ENCODE data around the gene RFNG. TPM values are rescaled to one million over a fixed set of nuclear protein-coding genes. Genes with fewer than 3 reads are reported as not detected.

Gene RFNG
- total and polyA plus RNA-seq, 8 donors, result 18.2 to 59.1 (median 29.6) TPM

DNA sequence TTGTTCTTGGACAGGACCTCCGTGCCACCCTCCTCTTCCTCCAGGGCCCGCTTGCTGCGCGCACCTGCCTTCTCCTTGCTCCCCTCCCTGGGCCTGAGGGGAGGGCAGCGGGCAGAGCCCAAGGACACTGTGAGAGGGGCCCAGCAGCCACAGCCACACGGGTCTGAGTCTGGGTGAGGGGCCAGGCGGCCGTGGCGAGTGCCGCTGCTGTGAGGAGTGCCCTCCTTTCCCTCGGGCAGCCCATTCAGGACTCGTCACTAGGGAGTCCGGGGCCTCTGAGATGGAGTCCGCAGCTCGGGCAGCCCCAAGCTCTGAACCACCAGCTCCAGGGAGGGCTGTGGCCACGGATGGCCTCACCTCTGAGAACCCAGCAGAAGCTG lies 8.4 kb upstream of the RFNG start:
- H3K27me3 ChIP-seq, result no peaks in the 10 kb centered on the region
- H3K36me3 ChIP-seq, result peaks cover 0 to 42% (median 8%) of the 10 kb centered on the region in 3 donors
- ATAC-seq (no peak), FAIRE-seq (no peak), DNase-seq (peak in 2 of 6 donors; percentile 16 to 75)
- H3K4me1 ChIP-seq, result peaks cover 0 to 11% (median 10%) of the 10 kb centered on the region in 3 donors
- no peak overlapping the region for H3K27ac ChIP-seq
- 84 to 85% methylated on average over 16 of the region's 16 CpGs for WGBS, 2 donors
- no peak overlapping the region for H3K4me3 ChIP-seq
- intact Hi-C loops (cut with DNase I), result no loop called here
- TF ChIP-seq, protein P1, sequence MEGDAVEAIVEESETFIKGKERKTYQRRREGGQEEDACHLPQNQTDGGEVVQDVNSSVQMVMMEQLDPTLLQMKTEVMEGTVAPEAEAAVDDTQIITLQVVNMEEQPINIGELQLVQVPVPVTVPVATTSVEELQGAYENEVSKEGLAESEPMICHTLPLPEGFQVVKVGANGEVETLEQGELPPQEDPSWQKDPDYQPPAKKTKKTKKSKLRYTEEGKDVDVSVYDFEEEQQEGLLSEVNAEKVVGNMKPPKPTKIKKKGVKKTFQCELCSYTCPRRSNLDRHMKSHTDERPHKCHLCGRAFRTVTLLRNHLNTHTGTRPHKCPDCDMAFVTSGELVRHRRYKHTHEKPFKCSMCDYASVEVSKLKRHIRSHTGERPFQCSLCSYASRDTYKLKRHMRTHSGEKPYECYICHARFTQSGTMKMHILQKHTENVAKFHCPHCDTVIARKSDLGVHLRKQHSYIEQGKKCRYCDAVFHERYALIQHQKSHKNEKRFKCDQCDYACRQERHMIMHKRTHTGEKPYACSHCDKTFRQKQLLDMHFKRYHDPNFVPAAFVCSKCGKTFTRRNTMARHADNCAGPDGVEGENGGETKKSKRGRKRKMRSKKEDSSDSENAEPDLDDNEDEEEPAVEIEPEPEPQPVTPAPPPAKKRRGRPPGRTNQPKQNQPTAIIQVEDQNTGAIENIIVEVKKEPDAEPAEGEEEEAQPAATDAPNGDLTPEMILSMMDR (IDR thresholded peaks at IDR 0.05), result no peak
- H3K9me3 ChIP-seq, result no peaks in the 10 kb centered on the region

DNA sequence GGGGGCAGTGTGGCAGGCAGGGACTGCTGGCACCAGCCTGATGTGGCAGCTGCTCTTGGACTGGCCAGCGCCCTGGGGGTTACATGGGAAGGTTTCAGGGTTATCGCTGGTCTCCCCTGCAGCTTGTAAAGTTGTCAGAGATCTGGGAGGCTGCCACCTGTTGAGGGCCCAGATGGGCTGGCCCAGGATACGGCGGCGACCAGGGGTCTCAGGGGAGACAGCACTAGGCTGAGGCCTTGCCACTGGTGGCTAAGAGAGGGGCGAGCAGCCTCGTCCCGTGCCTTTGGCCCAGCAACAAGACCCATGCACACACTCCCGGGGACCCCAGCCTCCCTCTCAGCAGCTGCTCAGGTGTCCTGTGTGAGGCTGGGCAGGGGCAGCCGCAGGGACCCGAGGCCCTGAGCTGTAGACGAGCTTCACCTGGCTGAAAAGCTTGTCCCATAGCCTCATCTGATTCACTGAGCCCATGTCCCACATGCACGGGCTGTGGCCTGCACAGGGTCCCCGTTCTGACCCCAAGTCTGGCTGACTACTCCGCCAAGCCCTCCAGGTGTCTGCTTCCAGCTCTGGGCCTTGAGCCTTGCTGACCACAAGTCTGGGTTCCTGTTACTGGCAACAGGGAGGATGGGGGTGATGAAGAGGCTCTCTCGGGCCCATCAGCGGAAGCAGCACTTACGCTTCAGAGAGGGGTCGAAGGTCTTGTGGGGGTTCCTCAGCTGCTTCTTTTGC lies 7.8 kb upstream of the RFNG start:
- FAIRE-seq (no peak), DNase-seq (peak in 2 of 6 donors; percentile 27 to 74), ATAC-seq (no peak)
- Histone ChIP-seq H3K4me3 (no peak overlapping the region), H3K27me3 (no peaks in the 10 kb centered on the region), H3K27ac (no peak overlapping the region), H3K9me3 (no peaks in the 10 kb centered on the region), H3K36me3 (peaks cover 0 to 42% (median 8%) of the 10 kb centered on the region in 3 donors), H3K4me1 (peaks cover 0 to 7% (median 7%) of the 10 kb centered on the region in 3 donors)
- 79 to 85% methylated on average over 18 to 19 of the region's 19 CpGs for whole genome bisulfite sequencing, 2 donors
- TF ChIP-seq, protein P1 (IDR thresholded peaks at IDR 0.05), result no peak
- intact Hi-C loops (cut with DNase I), result no loop called here

DNA sequence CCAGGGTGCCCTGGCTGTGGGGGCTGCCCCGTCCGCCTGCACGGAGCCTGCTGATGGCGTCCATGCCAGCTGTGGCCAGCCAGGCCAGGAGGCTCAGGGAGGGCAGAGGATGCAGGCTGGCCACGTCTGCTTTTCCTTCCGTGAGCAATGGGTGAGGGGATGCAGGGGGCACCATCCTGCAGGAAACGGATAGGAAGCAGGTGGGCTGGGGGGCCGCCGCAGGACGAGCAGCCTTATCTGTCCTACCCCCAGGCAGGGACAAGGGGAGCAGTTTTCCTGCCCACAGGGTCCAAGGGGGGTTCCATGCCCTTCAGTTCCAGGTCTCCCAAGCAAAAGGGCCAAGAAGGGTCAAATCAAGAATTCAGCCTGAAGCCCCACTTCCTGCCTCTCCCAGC lies 7.2 kb upstream of the RFNG start:
- H3K36me3 ChIP-seq, result peaks cover 0 to 42% (median 8%) of the 10 kb centered on the region in 3 donors

DNA sequence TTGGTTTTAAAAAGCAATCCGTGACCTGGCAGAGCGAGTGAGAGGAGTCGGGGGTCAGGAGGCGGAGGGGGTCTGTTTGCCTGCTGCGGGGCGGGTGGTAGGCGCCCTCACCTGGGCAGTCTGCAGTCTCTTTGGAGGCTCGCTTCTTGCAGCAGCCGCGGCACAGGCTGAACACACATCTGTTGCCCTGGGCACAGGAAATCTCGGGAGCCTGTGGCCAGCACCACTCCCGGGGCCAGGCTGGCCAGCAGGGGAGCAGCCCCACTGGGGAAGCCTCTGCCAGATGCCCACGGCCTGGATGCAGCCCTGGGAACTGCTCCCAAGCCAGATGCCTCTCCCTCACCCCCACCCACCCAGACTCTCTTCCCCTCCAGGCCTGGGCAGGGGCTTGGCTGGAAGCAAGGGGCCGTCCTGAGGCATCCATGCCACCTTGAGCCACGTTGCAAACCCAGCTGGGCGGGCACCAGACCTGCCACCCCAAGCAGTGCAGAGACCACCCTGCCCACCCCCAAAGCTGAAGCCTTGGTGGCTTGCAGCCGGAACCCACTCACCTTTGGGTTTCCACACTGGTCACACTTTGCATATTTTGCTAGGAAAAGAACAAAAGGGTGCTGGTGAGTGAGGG lies 6.7 kb upstream of the RFNG start:
- H3K4me1 ChIP-seq, result no peaks in the 10 kb centered on the region
- DNase-seq, result peak in 3 of 6 donors; percentile 9 to 68 (median 22)
- H3K27ac ChIP-seq, result no peak overlapping the region
- TF ChIP-seq, protein P1 (IDR thresholded peaks at IDR 0.05), result no peak
- no peaks in the 10 kb centered on the region for H3K9me3 ChIP-seq
- FAIRE-seq, result no peak
- intact Hi-C loops (cut with DNase I), result no loop called here
- 79 to 83% methylated on average over 17 of the region's 17 CpGs for WGBS, 2 donors
- no peak overlapping the region for H3K4me3 ChIP-seq
- peaks cover 0 to 42% (median 8%) of the 10 kb centered on the region in 3 donors for H3K36me3 ChIP-seq
- ATAC-seq, result no peak
- H3K27me3 ChIP-seq, result no peaks in the 10 kb centered on the region

More for the DNA sequence above, 7.2 kb upstream of the RFNG start:
- no peak for ATAC-seq
- Histone ChIP-seq H3K4me3 (no peak overlapping the region), H3K9me3 (no peaks in the 10 kb centered on the region), H3K4me1 (peaks cover 0 to 2% (median under 1%) of the 10 kb centered on the region in 3 donors), H3K27me3 (no peaks in the 10 kb centered on the region), H3K27ac (no peak overlapping the region)
- TF ChIP-seq, protein P1 (IDR thresholded peaks at IDR 0.05), result no peak
- whole genome bisulfite sequencing, 2 donors, result 88 to 93% methylated on average over 10 of the region's 10 CpGs
- no peak for FAIRE-seq
- DNase-seq, result peak in 1 of 6 donors; percentile 17
- intact Hi-C loops (cut with DNase I), result no loop called here

All from pancreas (tissue), 10 donors.